Endothelial cell of umbilical vein (primary cell): ENCODE data around the gene GALNT9. TPM values are rescaled to one million over a fixed set of nuclear protein-coding genes. Genes with fewer than 3 reads are reported as not detected.

ENCODE experiments used
- BruUV-seq: library from RNA; stranded (reverse); fragments of 400-500 nt; replicated peaks from 2 replicates; lab custom pipeline; 2021; lab: Mats Ljungman, UMichigan
- CTCF ChIA-PET: fragments of 300-600, 350-600 bp; sonication (Branson Sonifier 250); formaldehyde crosslinking; loops from one replicate; lab custom pipeline; 2021; ENCODE audit warnings: antibody characterized with exemption, inconsistent platforms; lab: Charles Lee
- POLR2A ChIA-PET: fragments of 300-600, 350-600 bp; sonication (Branson Sonifier 250); formaldehyde crosslinking; loops from one replicate; lab custom pipeline; 2021; ENCODE audit warnings: antibody characterized with exemption, inconsistent platforms; lab: Charles Lee
- DNase-seq: peaks from one replicate; pipeline ENCODE4 v3.0.0-alpha.2; 2011; ENCODE audit warnings: low read depth, low spot score
- FAIRE-seq: peaks from 2 replicates; lab custom pipeline; 2011; peaks lifted over from hg19 to GRCh38; lab: Jason Lieb, UNC
- H2AFZ ChIP-seq: 2 replicates; pipeline ENCODE4 v1.6.0; 2012; ENCODE audit warnings: low read depth, low read length, control low read depth, inconsistent platforms
- H3K27ac ChIP-seq: 2 replicates; pipeline ENCODE4 v1.5.1; 2011; ENCODE audit warnings: low read depth, mild to moderate bottlenecking, control low read depth, low read length, moderate library complexity; ENCODE audit not compliant: insufficient read depth
- H3K27me3 ChIP-seq, 2 experiments: 2 replicates each; pipeline versions ENCODE4 v1.6.0 to v1.6.1; 2011; ENCODE audit warnings: low read length in 2 of 2, mixed read lengths in 1 of 2; ENCODE audit not compliant: control insufficient read depth in 2 of 2, insufficient read depth in 2 of 2
- H3K36me3 ChIP-seq, 2 experiments: 2 replicates in 1 of 2; 3 replicates in 1 of 2; pipeline ENCODE4 v1.5.1; 2011; ENCODE audit warnings: low read length in 2 of 2, mild to moderate bottlenecking in 1 of 2, moderate library complexity in 1 of 2; ENCODE audit not compliant: control insufficient read depth in 2 of 2, insufficient read depth in 2 of 2; ENCODE audit errors: extremely low read depth in 1 of 2
- H3K4me1 ChIP-seq: 3 replicates; pipeline ENCODE4 v1.5.1; 2011; ENCODE audit warnings: mild to moderate bottlenecking, low read length; ENCODE audit not compliant: control insufficient read depth, insufficient read depth; ENCODE audit errors: extremely low read depth
- H3K4me2 ChIP-seq: 2 replicates; pipeline ENCODE4 v1.6.1; 2011; ENCODE audit warnings: low read length, control low read depth, mixed read lengths; ENCODE audit not compliant: insufficient read depth
- H3K4me3 ChIP-seq, 3 experiments: fragments of 200-600 bp in 1 of 3; sonication (generic), shearing (Covaris generic) in 1 of 3; replicated peaks in 1 of 3; 2 replicates each; pipeline ENCODE4 v1.5.1; 2011 to 2016; ENCODE audit warnings: control low read depth in 3 of 3, low read length in 3 of 3, mild to moderate bottlenecking in 2 of 3, inconsistent platforms in 1 of 3, low read depth in 1 of 3, moderate library complexity in 1 of 3; ENCODE audit not compliant: insufficient read depth in 1 of 3
- H3K79me2 ChIP-seq: 2 replicates; pipeline ENCODE4 v1.6.0; 2012; ENCODE audit warnings: low read length, inconsistent platforms; ENCODE audit not compliant: control insufficient read depth, insufficient read depth
- H3K9ac ChIP-seq: replicated peaks from 2 replicates; pipeline ENCODE3; 2011; ENCODE audit warnings: low read length, control low read depth; ENCODE audit not compliant: insufficient read depth; ENCODE audit errors: extremely low read depth
- H3K9me1 ChIP-seq: replicated peaks from 3 replicates; pipeline ENCODE4 v1.6.0; 2011; ENCODE audit warnings: mild to moderate bottlenecking, low read length; ENCODE audit not compliant: control insufficient read depth, insufficient read depth; ENCODE audit errors: extremely low read depth
- H3K9me3 ChIP-seq: replicated peaks from 2 replicates; pipeline ENCODE4 v1.5.1; 2012; ENCODE audit warnings: low read length, inconsistent platforms; ENCODE audit not compliant: control insufficient read depth, insufficient read depth
- H4K20me1 ChIP-seq: replicated peaks from 2 replicates; pipeline ENCODE3; 2011; ENCODE audit warnings: mild to moderate bottlenecking, low read length; ENCODE audit not compliant: control insufficient read depth, insufficient read depth; ENCODE audit errors: extremely low read depth
- EZH2 ChIP-seq: IDR thresholded peaks from 2 replicates; pipeline ENCODE4 v1.6.1; 2012; ENCODE audit warnings: borderline replicate concordance, low read depth, mild to moderate bottlenecking, moderate library complexity, low read length, inconsistent platforms; ENCODE audit not compliant: severe bottlenecking
- FOS ChIP-seq: IDR thresholded peaks from 2 replicates; pipeline ENCODE4 v1.6.1; 2011; ENCODE audit warnings: mild to moderate bottlenecking, low read length, moderate library complexity, borderline replicate concordance; ENCODE audit not compliant: insufficient read depth
- GATA2 ChIP-seq: IDR thresholded peaks from 2 replicates; pipeline ENCODE4 v1.7.0; 2011; ENCODE audit warnings: low read depth, mild to moderate bottlenecking, moderate library complexity, mixed read lengths, low read length; ENCODE audit not compliant: insufficient read length, insufficient read depth
- MYC ChIP-seq: IDR thresholded peaks from one replicate; pipeline ENCODE4 v1.6.1; 2011; ENCODE audit warnings: mild to moderate bottlenecking, low read depth, low read length
- POLR2AphosphoS5 ChIP-seq: IDR thresholded peaks from 2 replicates; pipeline ENCODE4 v1.6.1; 2012; ENCODE audit warnings: low read depth, mild to moderate bottlenecking, control low read depth, low read length, moderate library complexity; ENCODE audit not compliant: insufficient read depth
- dilution Hi-C: fragments of 300-500 bp; cut with MboI; formaldehyde crosslinking; loops from one replicate; pipeline ENCODE4 v1.15.0; 2019; ENCODE audit warnings: low sequenced_read_pairs; ENCODE audit not compliant: extremely low pct_ligation_motif_present
- intact Hi-C: fragments of 100-400 bp; cut with micrococcal nuclease; formaldehyde crosslinking; loops from one replicate; pipeline ENCODE4 v1.10.0; 2022
- polyA plus RNA-seq, 4 experiments: library from polyadenylated mRNA; depleted of rRNA in 3 of 4; stranded (reverse) in 3 of 4; unstranded in 1 of 4; fragments of >200 nt; gene quantifications; 2 replicates each; pipeline versions ENCODE4 v1.2.1 to v1.2.3, GENCODE V29; 2011 to 2012; ENCODE audit warnings: missing spikeins in 1 of 4
- total RNA-seq: library from RNA; stranded (reverse); gene quantifications from 2 replicates; pipeline ENCODE4 v1.2.3, GENCODE V29; 2021
- TF ChIP-seq, protein P1 (sequence below), 2 donors: IDR thresholded peaks; 1 replicate in 1 of 2; 2 replicates in 1 of 2; pipeline ENCODE4 v1.5.1; 2011; ENCODE audit warnings: low read length in 2 of 2, mild to moderate bottlenecking in 2 of 2, moderate library complexity in 2 of 2, control low read depth in 1 of 2, inconsistent platforms in 1 of 2, low read depth in 1 of 2; ENCODE audit not compliant: insufficient read depth in 1 of 2; ENCODE audit errors: extremely low read depth in 1 of 2

The GALNT9 gene
- total and polyA plus RNA-seq, 2 donors (not counting 3 experiments of a cell fraction or from before 2014, with no cell fraction given) = 0.14 to 0.73 TPM

- no peak overlapping the region for H2AFZ ChIP-seq
- dilution Hi-C loops (no loop called here), intact Hi-C loops (no loop called here)
- TF ChIP-seq MYC (no peak), GATA2 (no peak), POLR2AphosphoS5 (no peak), FOS (no peak), EZH2 (no peak)
- TF ChIP-seq, protein P1, sequence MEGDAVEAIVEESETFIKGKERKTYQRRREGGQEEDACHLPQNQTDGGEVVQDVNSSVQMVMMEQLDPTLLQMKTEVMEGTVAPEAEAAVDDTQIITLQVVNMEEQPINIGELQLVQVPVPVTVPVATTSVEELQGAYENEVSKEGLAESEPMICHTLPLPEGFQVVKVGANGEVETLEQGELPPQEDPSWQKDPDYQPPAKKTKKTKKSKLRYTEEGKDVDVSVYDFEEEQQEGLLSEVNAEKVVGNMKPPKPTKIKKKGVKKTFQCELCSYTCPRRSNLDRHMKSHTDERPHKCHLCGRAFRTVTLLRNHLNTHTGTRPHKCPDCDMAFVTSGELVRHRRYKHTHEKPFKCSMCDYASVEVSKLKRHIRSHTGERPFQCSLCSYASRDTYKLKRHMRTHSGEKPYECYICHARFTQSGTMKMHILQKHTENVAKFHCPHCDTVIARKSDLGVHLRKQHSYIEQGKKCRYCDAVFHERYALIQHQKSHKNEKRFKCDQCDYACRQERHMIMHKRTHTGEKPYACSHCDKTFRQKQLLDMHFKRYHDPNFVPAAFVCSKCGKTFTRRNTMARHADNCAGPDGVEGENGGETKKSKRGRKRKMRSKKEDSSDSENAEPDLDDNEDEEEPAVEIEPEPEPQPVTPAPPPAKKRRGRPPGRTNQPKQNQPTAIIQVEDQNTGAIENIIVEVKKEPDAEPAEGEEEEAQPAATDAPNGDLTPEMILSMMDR (IDR thresholded peaks at IDR 0.05; ENCODE audit: extremely low read depth in 1 of 2, insufficient read depth in 1 of 2, low read depth in 1 of 2, low read length in 2 of 2) = no peak
- no TSS peak for BruUV-seq
- no peaks in the 10 kb centered on the region for H4K20me1 ChIP-seq
- FAIRE-seq (no peak), DNase-seq (no peak)
- H3K4me2 ChIP-seq = no peak overlapping the region
- H3K9me1 ChIP-seq = no peaks in the 10 kb centered on the region
- H3K79me2 ChIP-seq = no peaks in the 10 kb centered on the region
- H3K27ac ChIP-seq = no peak overlapping the region
- H3K36me3 ChIP-seq = no peaks in the 10 kb centered on the region
- no peak overlapping the region for H3K9ac ChIP-seq
- H3K4me1 ChIP-seq = no peaks in the 10 kb centered on the region
- H3K27me3 ChIP-seq = peaks cover 0 to 5% of the 10 kb centered on the region in 2 experiments
- ChIA-PET CTCF (no interaction called here), POLR2A (no interaction called here)
- H3K4me3 ChIP-seq = no peak overlapping the region
- no peaks in the 10 kb centered on the region for H3K9me3 ChIP-seq
Observed at GRCh38 chr12:132182206-132182710, 147.1 kb downstream of the GALNT9 start.
